Left forelimb (tissue), 1 donor: Measurements from ENCODE around the gene UBE2J2.
A peak's percentile ranks its signal among the peaks of the same experiment; 100 is the strongest.

Source experiments
- DNase-seq: peaks from one replicate; pipeline ENCODE4 v3.0.0-alpha.2; 2018; ENCODE audit warnings: low spot score

UBE2J2 gene

GRCh38 chr1:1309251-1310108, 35.8 kb upstream of the UBE2J2 start:
- no peak for DNase-seq

GRCh38 chr1:1308756-1309250, 35.1 kb upstream of the UBE2J2 start:
- no peak for DNase-seq

- DNase-seq = peak; percentile 94
Observed at GRCh38 chr1:1307923-1308755, 34.5 kb upstream of the UBE2J2 start, which contains the start of the genes ACAP3 and PUSL1. Gene ACAP3 (minus strand): TSS chr1:1307930. CDS start chr1:1307815, 115 bp downstream. Gene PUSL1 (plus strand): TSS chr1:1308597. CDS start chr1:1308644, 47 bp downstream.

GRCh38 chr1:1307261-1307922, 33.7 kb upstream of the UBE2J2 start:
- no peak for DNase-seq

GRCh38 chr1:1306661-1307260, 33.1 kb upstream of the UBE2J2 start:
- DNase-seq = no peak

- DNase-seq = no peak
Observed at GRCh38 chr1:1306070-1306660, 32.5 kb upstream of the UBE2J2 start.

- DNase-seq = no peak
Observed at GRCh38 chr1:1305300-1306069, 31.8 kb upstream of the UBE2J2 start.

GRCh38 chr1:1304331-1305299, 31.0 kb upstream of the UBE2J2 start:
- DNase-seq = no peak

- DNase-seq = no peak
Observed at GRCh38 chr1:1303736-1304135, 30.1 kb upstream of the UBE2J2 start.

GRCh38 chr1:1302951-1303509, 29.4 kb upstream of the UBE2J2 start:
- DNase-seq = no peak

GRCh38 chr1:1302006-1302430, 28.4 kb upstream of the UBE2J2 start:
- no peak for DNase-seq

- DNase-seq = no peak
Observed at GRCh38 chr1:1300352-1300739, 26.7 kb upstream of the UBE2J2 start.

GRCh38 chr1:1299686-1300351, 26.2 kb upstream of the UBE2J2 start:
- DNase-seq = no peak

GRCh38 chr1:1298861-1299685, 25.4 kb upstream of the UBE2J2 start:
- DNase-seq = peak; percentile 80

GRCh38 chr1:1297802-1298424, 24.3 kb upstream of the UBE2J2 start:
- no peak for DNase-seq

- no peak for DNase-seq
Observed at GRCh38 chr1:1296070-1297061, 22.7 kb upstream of the UBE2J2 start.
